Stimulated activated CD8-positive, alpha-beta memory T cell treated with anti-CD3 and anti-CD28 coated beads, Interleukin-12 subunit alpha, Interleukin-12 subunit beta, amount 100 ng/mL, for 24 hours (primary cell): ENCODE results near the gene JTB.

Experiments used
- DNase-seq: peaks from one replicate; pipeline ENCODE4 v3.0.0-alpha.2; 2020; ENCODE audit errors: extremely low read depth

JTB gene

DNA sequence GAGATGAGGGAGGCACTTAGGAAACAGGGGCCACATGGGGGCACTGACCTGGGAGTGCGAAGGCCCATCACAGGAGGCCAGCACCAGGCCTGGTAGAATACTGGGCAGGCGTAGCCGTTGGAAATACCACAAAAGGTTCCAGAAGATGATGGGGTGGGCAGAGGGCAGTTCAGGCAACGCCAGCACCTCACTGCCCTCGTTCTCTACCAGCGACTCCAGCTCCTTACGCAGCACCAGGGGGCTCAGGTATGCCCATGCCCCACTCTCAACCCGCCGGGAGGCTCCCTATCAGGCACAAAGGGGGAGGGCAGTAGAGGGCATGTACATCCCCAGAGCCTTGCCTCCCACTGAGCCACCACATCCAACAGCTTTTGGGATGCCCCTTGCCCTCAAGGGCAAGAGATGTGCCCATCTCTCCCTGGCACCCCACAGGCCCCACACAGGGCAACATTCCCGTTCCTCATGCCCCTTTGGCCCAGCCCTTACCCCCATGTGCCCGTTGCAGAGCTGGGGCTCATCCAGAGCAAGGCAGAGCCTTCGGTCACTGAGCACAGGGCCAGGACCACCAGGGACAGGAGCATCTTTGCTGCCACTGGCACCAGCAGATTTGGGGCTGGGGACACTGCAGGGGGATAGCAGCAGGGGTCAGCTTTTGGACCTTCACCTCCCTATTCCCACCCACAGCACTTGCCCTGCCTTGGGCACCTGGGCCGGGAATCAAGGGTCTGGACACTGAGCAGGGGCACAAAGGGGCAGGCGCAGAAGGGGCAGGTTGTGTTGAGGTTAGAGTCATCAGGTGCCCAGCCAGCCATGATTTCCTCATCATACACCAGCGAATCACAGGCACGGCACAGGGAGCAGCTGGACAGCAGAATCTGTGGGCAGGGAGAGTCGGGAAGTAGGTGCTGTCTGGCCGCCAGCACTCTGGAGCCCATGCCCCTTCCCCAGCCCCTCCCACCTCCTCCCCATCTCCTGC is 45.0 kb downstream of the JTB start:
- no peak for DNase-seq

DNA sequence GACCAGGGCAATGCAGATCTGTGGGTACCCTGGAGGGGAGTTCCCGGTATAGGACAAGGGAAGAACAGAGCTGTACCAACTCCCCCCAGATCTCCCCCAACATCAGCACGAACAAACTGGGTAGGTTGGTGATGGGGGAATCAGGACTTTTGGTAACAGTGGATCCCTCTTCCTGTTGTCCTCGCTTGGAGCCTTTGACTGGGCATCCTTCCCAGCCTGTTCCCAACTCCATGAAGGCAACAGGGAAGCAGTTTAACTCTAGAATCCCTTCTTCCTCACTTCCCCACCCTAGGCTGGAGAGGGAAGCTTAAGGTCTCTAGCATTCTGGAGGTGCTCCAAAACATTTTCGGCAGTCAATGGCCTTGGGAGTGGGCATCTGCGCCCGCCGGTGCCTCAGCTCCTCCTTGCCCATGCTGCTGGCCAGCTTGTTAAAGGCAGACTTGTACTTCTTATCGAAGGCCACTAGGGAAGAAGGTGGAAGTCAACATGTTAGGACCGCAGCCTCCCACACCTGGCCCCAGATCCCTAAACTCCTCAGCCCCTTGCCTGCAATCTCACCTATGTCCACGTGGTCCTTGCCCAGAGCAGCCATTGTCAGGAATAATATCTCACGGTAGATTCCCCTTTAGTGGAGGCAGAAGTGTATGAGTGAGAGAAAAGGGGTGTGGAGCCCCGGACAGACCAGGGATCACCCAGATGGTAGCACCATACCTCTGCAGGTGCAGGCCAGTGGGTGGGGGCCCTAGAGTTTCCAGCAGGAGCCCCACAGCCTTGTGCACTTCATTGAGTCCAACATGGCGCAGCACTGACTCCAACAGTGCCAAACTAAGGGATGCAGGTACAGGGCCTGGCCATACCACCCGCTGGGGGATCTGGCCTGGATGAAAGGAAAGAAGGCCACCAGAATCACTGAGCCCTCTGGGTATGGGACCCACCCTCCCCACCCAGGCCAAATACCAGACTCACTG is 47.2 kb downstream of the JTB start:
- DNase-seq: no peak

DNA sequence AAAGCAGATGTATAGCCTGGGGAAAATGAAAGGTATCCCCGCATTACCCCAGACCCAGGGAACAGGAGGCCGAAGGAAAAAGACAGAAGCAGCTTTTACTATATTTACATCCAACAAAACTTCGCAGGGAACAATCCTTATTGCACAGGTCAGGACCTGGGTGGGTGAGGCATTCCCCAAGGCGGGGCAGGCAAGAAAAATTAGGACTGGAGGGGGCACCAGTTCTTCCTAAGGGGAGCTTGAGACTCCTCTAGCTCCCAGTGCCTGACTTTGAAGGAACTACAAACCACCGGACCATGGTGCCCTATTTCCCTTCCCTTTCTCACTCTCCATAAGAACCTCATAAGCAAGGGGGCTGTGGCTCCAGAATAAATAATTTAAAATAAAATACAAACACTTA is 48.0 kb downstream of the JTB start:
- no peak for DNase-seq

DNA sequence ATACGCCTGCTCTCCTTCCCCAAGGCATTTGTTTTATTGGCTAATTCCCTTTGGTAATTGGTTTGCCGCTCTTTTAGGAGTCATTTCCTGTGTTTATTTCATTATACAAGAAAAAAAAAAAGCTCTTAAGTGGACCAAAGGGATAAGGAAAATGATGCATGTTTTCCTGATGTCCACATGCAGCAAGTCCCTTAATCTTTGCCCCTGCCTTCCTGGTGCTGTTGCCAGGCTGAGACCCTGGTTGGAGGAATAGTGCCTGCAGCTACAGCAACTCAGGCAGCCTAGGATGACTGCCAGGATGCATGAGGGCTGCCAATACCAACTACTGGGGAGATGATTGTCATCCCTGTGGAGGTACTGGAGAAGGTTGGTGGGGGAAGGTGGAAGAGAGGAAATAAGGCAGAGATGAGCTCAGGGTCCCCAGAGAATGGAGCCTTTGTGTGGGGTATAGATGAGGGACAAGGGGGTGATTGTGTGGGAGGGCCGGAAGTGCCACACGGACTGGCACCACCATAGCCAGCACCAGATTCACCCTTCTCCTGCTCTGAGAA is 48.6 kb downstream of the JTB start:
- DNase-seq: no peak

DNA sequence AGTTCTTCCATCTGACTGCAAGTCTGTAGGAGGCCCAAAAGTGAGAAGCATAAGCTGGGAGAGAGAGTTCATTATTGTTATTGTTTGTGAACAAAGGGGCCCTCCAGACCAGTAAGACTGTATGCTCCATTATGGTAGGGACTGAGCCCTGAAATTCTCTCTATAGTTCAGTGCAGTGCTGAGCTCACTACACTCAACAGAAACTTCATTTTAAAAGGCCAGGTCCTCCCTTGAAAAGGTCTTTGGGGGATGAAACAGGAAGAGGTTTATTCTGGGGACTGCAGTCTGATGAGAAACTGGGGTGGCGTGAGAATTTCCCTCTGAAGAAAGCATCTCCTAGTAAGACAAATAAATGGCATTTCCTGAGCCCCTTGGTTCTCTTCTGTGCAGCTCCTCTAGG is 49.2 kb downstream of the JTB start:
- DNase-seq: no peak

DNA sequence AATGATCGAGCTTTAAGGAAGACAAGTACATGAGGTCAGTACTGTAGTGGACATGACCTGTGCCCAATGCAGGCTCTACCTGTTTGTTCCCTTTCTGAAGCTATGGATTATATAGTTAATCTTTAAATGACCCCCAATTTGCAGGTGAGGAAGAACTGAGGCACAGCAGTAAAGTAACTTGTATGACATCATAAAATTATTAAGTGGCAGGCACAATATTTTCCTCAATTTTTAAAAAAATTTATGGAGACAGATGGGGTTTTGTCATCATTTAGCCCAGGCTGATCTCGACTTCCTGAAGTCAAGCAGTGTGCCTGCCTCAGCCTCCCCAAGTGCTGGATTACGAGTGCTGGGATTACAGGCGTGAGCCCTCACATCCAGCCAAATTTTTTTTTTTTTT is 51.1 kb downstream of the JTB start:
- DNase-seq: no peak
